AG04449 (cell line): ENCODE results near the gene GJA3.

Experiments
- CTCF ChIA-PET: fragments of 350-600 bp; formaldehyde crosslinking; extraction: SDS; loops from one replicate; lab custom pipeline; 2021; ENCODE audit warnings: antibody characterized with exemption; lab: Yijun Ruan, JAX
- POLR2A ChIA-PET: fragments of 400-600, 350-600 bp; formaldehyde crosslinking; extraction: SDS; loops from one replicate; lab custom pipeline; 2020; ENCODE audit warnings: antibody characterized with exemption, inconsistent platforms; lab: Yijun Ruan, JAX
- DNase-seq: peaks from one replicate; pipeline ENCODE4 v3.0.0-alpha.2; 2010; ENCODE audit warnings: low read depth, low spot score
- H3K4me3 ChIP-seq: 2 replicates; pipeline ENCODE4 v1.5.1; 2011; ENCODE audit warnings: low read depth, mild to moderate bottlenecking, control low read depth, low read length
- TF ChIP-seq, protein P1 (sequence below): IDR thresholded peaks from one replicate; pipeline ENCODE4 v1.5.1; 2011; ENCODE audit warnings: mild to moderate bottlenecking, moderate library complexity, low read length, control low read depth, inconsistent platforms; ENCODE audit not compliant: insufficient read depth; ENCODE audit errors: missing control alignments

GJA3 gene

GRCh38 chr13:20160306-20161274 is at the start of gene GJA3:
Gene GJA3, minus strand, starts transcription at chr13:20161052. Its CDS starts 17,764 bp downstream, at chr13:20143288.
- DNase-seq = no peak
- ChIA-PET CTCF (interaction anchor here (0.7 to 1.7 kb wide), 5 partner anchors 17 to 232 kb away, joined by 3 to 6 read pairs (median 5); no protein-coding TSS in a partner anchor), POLR2A (no interaction called here)
- TF ChIP-seq, protein P1, sequence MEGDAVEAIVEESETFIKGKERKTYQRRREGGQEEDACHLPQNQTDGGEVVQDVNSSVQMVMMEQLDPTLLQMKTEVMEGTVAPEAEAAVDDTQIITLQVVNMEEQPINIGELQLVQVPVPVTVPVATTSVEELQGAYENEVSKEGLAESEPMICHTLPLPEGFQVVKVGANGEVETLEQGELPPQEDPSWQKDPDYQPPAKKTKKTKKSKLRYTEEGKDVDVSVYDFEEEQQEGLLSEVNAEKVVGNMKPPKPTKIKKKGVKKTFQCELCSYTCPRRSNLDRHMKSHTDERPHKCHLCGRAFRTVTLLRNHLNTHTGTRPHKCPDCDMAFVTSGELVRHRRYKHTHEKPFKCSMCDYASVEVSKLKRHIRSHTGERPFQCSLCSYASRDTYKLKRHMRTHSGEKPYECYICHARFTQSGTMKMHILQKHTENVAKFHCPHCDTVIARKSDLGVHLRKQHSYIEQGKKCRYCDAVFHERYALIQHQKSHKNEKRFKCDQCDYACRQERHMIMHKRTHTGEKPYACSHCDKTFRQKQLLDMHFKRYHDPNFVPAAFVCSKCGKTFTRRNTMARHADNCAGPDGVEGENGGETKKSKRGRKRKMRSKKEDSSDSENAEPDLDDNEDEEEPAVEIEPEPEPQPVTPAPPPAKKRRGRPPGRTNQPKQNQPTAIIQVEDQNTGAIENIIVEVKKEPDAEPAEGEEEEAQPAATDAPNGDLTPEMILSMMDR = no peak
- peak within 1 kb of the TSS; percentile 47 for H3K4me3 ChIP-seq

GRCh38 chr13:20209948-20210347 is 49.1 kb upstream of the GJA3 start:
- ChIA-PET CTCF (interaction anchor here (1.2 to 1.9 kb wide), 2 partner anchors 13 to 17 kb away, joined by 3 to 5 read pairs; no protein-coding TSS in a partner anchor), POLR2A (no interaction called here)
- H3K4me3 ChIP-seq = no peak overlapping the region
- DNase-seq = no peak
- TF ChIP-seq, protein P1 = no peak

DNA sequence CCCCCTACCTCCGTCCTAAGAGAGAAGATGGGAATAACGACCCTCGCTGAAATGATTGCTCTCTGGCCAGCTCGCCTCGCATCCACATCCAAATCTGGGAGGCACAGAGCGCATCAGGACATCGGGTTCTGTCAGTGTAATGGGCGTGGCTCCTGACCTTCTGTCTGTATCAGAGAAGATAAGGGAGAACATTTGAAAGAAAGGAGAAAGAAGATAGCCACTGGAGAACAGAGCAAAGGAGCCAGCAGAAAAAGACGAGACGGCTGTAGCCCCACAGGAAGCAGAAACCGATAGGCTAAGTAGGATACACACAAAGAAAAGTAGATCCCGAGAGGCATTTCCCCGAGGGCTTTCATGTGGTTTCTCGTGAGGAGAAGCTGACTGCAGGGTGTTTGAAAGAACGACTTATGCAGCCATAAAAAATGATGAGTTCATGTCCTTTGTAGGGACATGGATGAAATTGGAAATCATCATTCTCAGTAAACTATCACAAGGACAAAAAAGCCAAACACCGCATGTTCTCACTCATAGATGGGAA is 45.9 kb upstream of the GJA3 start:
- TF ChIP-seq, protein P1 = no peak
- no peak for DNase-seq
- H3K4me3 ChIP-seq = no peak overlapping the region
- ChIA-PET POLR2A (no interaction called here), CTCF (interaction anchor here (1.3 to 1.6 kb wide), 2 partner anchors 9 kb away, joined by 4 to 5 read pairs; no protein-coding TSS in a partner anchor)

DNA sequence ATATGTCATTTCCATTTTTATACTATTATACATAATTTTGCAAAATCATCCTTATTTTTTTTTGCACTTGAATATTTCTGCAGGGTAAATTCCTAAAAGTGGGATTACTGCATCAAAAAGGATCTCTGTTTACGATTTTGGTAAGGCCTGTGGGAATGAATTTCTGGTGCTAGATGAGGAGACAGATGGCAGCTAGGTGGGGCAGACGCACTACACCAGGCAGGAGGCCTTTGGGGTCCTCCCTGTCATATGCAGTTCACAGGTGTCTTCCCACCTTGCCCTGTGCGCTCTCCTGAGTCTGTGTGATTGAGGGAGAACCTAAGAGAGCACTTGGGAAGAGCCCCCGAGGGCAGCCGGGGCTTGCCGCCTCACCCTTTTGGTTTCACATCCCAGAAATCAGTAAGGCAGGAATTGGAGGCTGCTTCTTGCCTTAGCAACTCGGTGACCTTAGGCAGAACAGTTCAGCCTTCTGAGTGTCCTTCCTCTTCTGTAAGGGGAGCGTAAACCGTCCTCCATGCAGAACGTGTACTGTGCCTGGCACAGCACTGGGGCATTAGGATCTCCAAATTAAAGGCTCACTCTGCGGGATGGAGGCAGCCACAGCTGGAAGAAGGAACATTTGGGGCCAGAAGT is 45.3 kb upstream of the GJA3 start:
- TF ChIP-seq, protein P1 = no peak
- DNase-seq = no peak
- CTCF ChIA-PET = interaction anchor here (0.9 to 1.6 kb wide), 2 partner anchors 9 to 11 kb away, joined by 3 to 5 read pairs; no protein-coding TSS in a partner anchor
- POLR2A ChIA-PET = no interaction called here
- H3K4me3 ChIP-seq = no peak overlapping the region

- DNase-seq = no peak
- no peak overlapping the region for H3K4me3 ChIP-seq
- TF ChIP-seq, protein P1 = no peak
- POLR2A ChIA-PET = no interaction called here
- CTCF ChIA-PET = interaction anchor here (1.3 to 5.0 kb wide), 8 partner anchors 10 to 726 kb away, joined by 3 to 31 read pairs (median 8); no protein-coding TSS in a partner anchor
Observed at GRCh38 chr13:20198781-20199180, 37.9 kb upstream of the GJA3 start.
